GM21381 (cell line): ENCODE results near the gene MADCAM1.
"Not testable (repeated sequence)": the region's sequence is repeated elsewhere in the genome, so short reads cannot be mapped to it uniquely, and the experiment has no call there.

Experiments
- ATAC-seq: cut with Tn5 transposase; IDR thresholded peaks from one replicate; pipeline ENCODE4 v1.9.1; 2021; ENCODE audit warnings: mild to moderate bottlenecking, moderate library complexity; ENCODE audit not compliant: unreplicated experiment

MADCAM1 gene

DNA sequence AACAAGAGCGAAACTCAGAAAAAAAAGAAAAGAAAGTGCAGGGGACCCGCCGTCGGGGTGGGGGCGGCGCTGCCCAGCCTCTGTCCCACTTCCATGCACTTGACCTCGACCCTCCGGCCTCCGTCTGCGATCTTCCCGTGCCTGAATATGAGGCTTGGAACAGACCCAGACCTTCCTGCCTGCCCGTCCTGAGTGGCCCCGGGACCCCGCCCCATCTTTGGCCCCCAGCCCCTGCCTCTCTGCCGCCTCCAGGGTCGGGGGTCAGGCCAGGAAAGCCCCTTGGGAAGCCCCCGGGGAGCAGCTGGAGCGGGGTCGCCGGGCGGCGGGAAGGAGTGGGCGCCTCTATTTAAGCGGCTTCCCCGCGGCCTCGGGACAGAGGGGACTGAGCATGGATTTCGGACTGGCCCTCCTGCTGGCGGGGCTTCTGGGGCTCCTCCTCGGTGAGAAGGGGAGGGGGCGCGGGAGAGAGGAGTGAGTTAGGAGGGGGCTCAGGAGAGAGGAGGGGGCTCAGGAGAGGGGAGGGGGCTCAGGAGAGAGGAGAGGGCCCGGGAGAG, at the start of gene MADCAM1:
Gene MADCAM1 (plus strand): TSS at position 375 of the 554 bp plus-strand sequence. CDS start 14 bp downstream, at position 389.
- ATAC-seq: no peak

DNA sequence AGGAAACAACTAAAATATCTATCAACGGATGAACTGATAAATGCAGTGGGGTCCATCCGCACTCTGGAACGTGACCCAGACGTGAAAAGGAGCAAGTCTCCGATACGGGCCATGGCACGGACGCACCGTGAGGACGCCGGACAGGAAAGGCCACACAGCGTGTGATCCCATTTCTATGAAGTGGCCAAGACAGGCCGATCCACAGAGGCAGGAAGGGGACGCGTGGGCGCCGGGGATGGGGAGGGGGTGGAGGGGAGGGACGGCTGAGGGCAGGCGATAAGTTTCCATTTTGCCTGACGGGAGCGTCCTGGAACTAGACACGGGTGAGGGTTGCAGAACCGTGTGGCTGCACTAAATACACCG, 49.2 kb upstream of the MADCAM1 start:
- no peak for ATAC-seq

GRCh38 chr19:447816-448560, 48.3 kb upstream of the MADCAM1 start:
- no peak for ATAC-seq

DNA sequence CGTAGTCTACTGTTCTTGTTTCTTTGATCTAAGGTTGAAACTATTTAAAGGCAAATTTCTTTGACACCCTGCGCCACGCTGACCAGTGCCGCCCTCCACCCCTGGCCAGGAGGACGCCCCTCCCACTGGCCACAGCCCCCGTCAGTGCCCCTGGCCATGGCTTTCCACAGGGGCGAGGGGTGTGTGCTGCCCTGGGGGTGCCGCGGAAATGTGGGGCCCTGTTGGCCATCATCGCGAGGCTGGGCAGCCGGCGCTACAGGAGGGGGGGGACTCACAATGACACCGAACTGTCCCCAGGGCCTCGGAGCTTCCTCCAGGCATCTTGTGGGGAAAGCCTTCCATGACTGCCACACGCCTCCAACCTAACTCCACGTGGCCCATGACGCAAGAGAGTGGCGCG, 46.4 kb upstream of the MADCAM1 start:
- no peak for ATAC-seq

DNA sequence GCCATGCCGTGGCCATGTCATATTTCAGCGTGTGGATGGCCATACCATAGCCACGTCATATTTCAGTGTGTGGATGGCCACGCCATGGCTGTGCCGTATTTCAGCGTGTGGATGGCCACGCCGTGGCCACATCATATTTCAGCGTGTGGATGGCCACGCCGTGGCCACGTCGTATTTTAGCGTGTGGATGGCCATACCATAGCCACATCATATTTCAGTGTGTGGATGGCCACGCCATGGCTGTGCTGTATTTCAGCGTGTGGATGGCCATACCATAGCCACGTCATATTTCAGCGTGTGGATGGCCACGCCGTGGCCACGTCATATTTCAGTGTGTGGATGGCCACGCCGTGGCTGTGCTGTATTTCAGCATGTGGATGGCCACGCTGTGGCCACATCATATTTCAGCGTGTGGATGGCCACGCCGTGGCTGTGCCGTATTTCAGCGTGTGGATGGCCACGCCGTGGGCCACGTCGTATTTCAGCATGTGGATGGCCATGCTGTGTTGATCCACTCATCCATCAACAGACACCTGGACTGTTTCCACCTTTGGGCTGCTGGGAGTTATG, 45.3 kb upstream of the MADCAM1 start:
- not testable (repeated sequence) for ATAC-seq

GRCh38 chr19:452829-453228, 43.5 kb upstream of the MADCAM1 start:
- no peak for ATAC-seq

DNA sequence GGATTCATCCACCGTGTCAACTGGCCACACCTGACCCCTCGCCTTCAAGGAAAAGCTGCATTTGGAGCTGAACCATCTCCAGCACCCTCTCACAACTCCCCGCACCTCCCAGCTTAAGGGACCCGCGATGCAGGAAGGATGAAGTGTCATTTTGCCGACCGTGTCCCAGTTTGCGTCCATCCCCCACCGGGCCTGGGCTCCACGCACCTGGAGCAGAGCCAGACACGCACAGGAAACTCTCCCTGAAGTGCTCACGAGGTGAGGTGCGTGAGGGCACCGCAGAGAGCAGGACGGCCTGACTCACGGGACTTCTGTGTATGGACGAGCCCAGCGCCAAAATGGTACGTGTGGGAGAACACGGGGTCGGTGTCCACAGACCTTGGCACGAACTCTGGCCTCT, 42.7 kb upstream of the MADCAM1 start:
- no peak for ATAC-seq

- ATAC-seq: no peak
Observed at GRCh38 chr19:455031-455705, 41.1 kb upstream of the MADCAM1 start.

DNA sequence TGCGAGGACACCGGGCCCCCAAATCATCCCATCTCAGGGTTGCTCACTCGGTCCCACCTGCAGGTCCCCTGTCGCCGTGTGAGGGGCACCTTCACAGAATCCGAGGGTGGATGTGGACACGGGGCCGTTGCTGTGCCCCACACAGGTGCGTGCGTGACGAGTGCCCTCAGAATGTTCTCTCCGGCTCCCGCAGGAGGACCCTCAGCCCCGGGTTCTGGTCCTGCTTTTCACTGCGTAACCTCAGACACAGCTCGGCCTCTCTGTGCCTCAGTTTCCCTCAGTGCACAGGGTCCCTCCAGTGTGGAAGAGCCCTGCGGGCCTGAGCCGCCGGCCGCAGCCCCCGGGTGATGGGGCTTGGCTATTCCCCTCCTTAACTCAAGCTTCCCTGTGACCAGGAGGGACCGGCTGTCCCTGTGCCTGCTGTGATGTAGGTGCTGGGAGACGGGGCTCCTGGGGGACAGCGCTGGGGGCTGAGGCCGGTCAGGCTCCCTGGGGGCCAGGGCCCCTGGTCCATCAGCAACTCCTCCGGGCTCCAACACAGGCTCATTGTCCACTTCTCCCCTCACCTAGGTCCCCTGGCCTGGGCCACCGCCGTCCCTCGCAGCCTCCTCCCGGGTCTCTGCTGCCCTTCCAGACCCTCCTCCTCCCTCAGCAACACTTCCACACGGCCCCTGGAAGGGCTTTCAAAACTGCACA, 40.3 kb upstream of the MADCAM1 start:
- ATAC-seq: no peak

DNA sequence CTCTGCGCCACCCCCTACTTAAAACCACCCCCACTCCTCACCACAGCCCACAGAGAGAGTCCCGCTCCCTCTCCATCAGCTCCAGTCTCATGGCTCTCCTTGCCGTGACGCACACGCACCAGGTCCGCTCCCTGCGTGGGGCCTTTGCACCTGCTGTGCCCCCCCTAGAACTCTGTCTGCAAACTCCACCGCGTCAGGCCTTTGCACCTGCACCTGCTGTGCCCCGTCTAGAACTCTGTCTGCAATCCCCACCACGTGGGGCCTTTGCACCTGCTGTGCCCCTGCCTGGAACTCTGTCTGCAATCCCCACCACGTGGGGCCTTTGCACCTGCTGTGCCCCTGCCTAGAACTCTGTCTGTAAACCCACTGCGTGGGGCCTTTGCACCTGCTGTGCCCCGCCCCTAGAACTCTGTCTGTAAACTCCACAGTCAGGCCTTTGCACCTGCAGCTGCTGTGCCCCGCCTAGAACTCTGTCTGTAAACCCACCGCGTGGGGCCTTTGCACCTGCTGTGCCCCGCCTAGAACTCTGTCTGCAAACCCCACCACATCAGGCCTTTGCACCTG, 39.7 kb upstream of the MADCAM1 start:
- ATAC-seq: no peak

- no peak for ATAC-seq
Observed at GRCh38 chr19:457636-458035, 38.6 kb upstream of the MADCAM1 start.

DNA sequence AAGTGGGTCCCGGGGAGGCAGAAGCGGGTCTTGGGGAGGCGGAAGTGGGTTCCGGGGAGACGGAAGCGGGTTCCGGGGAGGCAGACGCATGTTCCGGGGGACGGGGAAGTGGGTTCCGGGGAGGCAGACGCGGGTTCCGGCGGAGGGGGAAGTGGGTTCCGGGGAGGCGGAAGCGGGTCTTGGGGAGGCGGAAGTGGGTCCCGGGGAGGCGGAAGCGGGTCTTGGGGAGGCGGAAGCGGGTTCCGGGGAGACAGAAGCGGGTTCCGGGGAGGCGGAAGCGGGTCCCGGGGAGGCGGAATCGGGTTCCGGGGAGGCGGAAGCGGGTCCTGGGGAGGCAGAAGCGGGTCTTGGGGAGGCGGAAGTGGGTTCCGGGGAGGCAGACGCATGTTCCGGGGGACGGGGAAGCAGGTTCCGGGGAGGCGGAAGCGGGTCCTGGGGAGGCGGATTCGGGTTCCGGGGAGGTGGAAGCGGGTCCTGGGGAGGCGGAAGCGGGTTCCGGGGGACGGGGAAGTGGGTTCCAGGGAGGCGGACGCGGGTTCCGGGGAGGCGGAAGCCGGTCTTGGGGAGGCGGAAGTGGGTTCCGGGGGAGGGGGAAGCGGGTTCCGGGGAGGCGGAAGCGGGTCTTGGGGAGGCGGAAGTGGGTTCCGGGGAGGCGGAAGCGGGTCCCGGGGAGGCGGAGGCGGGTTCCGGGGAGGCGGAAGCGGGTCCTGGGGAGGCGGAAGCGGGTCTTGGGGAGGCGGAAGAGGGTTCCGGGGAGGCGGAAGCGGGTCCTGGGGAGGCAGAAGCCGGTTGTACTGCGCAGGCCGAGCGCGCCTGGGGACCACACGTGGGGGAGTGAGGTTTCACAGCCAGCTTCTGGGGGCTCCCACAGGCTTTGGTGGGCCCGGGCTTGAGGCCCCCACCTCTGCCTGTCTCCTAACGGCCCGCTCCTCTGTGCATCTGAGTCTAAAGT, 37.9 kb upstream of the MADCAM1 start:
- ATAC-seq: no peak

- ATAC-seq: no peak
Observed at GRCh38 chr19:459724-460511, 36.4 kb upstream of the MADCAM1 start.

DNA sequence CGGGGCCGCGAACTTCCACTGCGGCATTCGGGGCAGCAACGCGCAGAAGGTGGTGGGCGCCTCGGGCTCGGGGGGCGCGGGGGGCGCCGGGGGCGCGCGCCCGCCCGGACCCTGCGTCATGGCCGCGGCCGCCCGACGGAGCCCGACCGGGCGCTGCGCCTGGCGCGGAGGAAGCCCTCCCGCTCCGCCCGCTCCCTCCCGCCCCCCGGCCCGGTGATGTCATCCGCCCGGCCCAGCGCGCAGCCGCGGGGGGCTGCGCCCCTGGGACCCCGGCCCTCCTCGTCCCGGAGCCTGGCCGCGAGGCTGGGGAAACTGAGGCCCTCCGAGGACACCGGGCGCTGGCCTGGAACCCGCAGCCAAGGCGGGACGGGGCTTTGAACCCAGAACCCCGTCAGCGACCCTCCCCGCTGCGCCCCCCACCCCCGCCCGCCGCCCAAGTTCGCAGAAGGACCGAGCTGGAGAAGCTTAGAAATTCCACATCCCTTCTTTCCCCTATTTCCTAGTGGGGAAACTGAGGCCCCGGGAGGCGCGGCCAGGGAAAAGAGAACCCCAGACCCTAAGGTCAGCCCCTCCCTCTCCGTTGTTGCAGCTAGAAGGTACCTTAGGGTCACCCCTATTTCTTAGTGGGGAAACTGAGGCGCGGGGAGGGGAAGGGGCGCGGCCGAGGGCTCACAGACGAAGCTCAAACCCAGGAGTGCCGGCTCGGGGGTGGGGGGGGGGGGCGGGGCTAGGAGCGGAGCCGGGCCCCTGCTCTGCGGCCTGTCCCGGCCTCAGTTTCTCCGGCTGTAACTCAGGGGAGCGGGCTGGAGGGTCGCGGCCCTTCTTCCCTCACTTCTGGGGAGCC, 35.2 kb upstream of the MADCAM1 start, which contains the start of gene SHC2:
Gene SHC2 (minus strand): TSS at position 157 of the 844 bp plus-strand sequence. CDS start 37 bp downstream, at position 120.
- no peak for ATAC-seq

DNA sequence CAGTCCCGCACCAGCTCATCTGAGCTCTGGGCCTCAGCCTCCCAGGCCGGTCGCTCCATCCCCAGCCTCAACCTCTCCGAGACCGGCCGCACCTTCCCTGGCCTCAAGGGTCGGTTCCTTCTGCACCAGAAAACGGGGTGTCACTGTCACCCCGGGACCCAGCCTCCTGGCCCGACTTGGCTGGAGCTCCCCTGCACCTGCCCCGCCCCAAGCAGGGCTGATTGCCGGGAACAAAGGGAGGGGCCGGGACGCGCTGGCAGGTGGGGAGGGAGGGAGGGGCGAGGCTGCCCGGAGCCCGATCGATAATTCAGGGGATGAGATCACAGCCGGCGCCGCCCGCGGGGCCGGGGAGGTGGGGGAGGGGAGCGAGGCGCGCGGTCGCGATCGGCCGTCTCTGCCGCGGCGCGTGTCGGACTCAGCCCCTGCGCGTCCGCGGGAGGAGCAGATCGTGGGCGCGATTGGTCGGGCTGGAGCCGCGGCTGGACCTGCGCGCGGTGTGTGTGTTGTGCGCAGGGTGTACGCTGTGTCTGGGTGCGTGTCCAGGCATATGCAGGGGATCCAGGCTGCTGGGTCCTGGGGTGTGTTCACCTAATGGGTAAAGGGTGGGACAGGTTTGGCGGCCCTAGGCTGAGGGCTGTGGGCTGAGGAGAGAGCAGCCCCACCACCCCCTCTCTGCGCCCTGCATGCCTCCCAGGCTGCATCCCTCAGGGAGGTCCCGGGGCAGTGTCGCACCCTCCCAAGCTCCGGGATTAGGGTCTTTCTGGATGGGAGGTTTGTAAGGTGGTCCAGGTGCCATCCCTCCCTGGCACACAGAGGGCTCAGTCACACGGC, 34.4 kb upstream of the MADCAM1 start:
- no peak for ATAC-seq

DNA sequence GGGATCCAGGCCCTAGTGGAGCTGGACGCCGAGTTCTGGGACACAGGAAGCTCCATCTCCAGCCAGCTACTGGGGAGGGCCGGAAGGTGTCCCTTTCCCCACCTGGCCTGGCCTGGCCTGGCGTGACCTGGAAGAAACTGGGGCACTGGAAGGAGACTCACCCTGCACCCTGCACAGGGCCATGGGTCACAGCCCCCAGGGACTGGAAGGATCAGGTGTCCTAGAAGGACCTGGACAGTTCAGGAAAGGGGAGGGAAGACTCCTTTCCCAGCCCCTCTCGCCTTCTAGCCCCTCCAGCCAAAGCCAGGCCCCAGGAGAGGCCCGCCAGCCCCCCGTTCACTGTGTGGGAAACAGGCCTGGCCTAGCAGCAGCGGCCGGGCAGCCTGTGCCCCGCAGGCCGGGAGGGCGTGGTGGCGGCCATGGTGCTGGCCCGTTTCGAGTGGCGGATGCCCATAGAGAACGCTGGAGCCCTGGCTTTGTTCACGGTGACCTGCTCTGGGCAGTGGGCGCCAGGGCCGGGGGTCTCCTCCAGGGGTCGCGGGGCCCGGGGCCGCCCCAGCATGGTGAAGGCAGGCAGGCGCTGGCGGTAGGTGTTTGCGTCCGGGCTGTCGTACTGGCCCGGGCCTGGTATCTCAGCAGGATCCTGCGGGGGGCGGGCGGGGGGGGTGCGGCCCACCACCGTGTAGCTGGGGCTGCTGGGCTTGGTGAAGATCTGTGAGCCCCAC, 32.6 kb upstream of the MADCAM1 start:
- no peak for ATAC-seq

GRCh38 chr19:464208-464545, 32.1 kb upstream of the MADCAM1 start:
- ATAC-seq: no peak
